Mesodermal cell (in vitro differentiated cells): ENCODE results near the gene ADGRV1.
"Not testable (repeated sequence)": the region's sequence is repeated elsewhere in the genome, so short reads cannot be mapped to it uniquely, and the experiment has no call there.

Source experiments
- H3K27ac ChIP-seq: 2 replicates; pipeline ENCODE4 v1.7.0; 2013; ENCODE audit warnings: mild to moderate bottlenecking, low read depth, low read length, moderate library complexity; ENCODE audit not compliant: severe bottlenecking
- H3K36me3 ChIP-seq: 2 replicates; pipeline ENCODE4 v1.7.1; 2013; ENCODE audit warnings: mild to moderate bottlenecking, low read length, moderate library complexity; ENCODE audit not compliant: control insufficient read depth, insufficient read depth
- H3K4me1 ChIP-seq: one replicate; pipeline ENCODE4 v1.7.1; 2013; ENCODE audit warnings: mild to moderate bottlenecking, low read length; ENCODE audit not compliant: insufficient read depth, control insufficient read depth, poor library complexity, severe bottlenecking
- H3K4me3 ChIP-seq: 2 replicates; pipeline ENCODE4 v1.7.0; 2013; ENCODE audit warnings: low read length, control low read depth, mild to moderate bottlenecking; ENCODE audit not compliant: insufficient read depth, poor library complexity, severe bottlenecking; ENCODE audit errors: extremely low read depth
- H3K9me3 ChIP-seq: 2 replicates; pipeline ENCODE4 v1.7.1; 2013; ENCODE audit warnings: mild to moderate bottlenecking, low read length, moderate library complexity; ENCODE audit not compliant: control insufficient read depth
- WGBS, 2 experiments: methylation state at CpG; one replicate each; pipeline ENCODE4 v1.1.5; 2013; ENCODE audit warnings: missing lambda C conversion rate in 2 of 2; ENCODE audit not compliant: insufficient coverage in 2 of 2; 5-methylcytosine and 5-hydroxymethylcytosine counted together

Gene ADGRV1

DNA sequence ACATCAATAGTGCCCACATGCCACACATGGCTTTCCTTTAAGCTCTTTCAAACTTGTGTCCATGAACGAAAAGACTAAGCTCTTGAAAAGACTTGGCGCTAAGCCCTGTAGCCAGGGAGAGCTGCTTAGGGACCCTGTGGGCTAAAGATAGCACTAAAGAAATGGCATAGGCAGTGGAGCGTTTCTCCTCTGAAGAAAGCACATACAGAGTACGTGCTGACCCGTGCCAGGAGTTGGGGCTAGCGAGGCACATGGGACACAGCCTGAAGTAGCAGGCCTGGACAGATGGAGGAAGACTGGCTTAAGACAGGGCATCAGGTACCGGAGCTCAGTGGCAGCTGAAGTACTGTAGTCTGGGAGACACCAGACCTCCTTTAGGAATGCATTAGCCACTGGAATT is 39.7 kb downstream of the ADGRV1 start:
- no peaks in the 10 kb centered on the region for H3K4me1 ChIP-seq
- H3K4me3 ChIP-seq: no peak overlapping the region
- 90 to 91% methylated on average over 7 of the region's 7 CpGs for WGBS, 2 experiments
- no peak overlapping the region for H3K27ac ChIP-seq
- H3K36me3 ChIP-seq: no peaks in the 10 kb centered on the region
- H3K9me3 ChIP-seq: no peaks in the 10 kb centered on the region

DNA sequence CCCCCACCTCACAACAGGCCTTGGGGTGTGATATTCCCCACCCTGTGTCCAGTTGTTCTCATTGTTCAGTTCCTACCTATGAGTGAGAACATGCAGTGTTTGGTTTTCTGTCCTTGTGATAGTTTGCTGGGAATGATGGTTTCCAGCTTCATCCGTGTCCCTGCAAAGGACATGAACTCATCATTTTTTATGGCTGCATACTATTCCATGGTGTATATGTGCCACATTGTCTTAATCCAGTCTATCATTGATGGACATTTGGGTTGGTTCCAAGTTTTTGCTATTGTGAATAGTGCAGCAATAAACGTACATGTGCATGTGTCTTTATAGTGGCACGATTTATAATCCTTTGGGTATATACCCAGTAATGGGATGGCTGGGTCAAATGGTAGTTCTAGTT is 41.7 kb downstream of the ADGRV1 start:
- H3K27ac ChIP-seq, H3K9me3 ChIP-seq, H3K36me3 ChIP-seq, H3K4me3 ChIP-seq, H3K4me1 ChIP-seq: not testable (repeated sequence)
- 83 to 100% methylated on average over 2 of the region's 3 CpGs for WGBS, 2 experiments

DNA sequence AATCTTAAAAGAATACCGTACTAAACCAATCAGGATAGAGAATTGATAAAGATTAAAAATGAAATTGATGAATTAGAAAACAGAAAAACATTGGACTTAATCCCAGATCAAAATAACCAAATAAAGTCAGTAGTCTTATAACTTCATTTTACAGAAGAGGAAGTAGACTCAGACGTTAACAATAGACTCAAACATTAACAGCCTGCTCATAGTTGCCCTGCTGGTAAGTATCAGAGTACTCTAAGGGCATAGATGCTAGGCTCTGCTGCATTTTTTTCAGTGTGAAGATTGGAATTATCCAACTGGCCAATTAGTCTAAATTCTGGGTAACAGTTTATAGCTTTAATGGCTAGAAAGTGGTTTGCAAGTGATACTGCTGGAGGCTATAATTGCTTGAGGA is 42.9 kb downstream of the ADGRV1 start:
- Histone ChIP-seq H3K4me1 (no peaks in the 10 kb centered on the region), H3K36me3 (no peaks in the 10 kb centered on the region), H3K9me3 (no peaks in the 10 kb centered on the region), H3K4me3 (no peak overlapping the region), H3K27ac (no peak overlapping the region)
- WGBS, 2 experiments: 70% methylated on average over 1 of the region's 2 CpGs; no CpG with 5 or more reads in 1 of the 2 experiments

DNA sequence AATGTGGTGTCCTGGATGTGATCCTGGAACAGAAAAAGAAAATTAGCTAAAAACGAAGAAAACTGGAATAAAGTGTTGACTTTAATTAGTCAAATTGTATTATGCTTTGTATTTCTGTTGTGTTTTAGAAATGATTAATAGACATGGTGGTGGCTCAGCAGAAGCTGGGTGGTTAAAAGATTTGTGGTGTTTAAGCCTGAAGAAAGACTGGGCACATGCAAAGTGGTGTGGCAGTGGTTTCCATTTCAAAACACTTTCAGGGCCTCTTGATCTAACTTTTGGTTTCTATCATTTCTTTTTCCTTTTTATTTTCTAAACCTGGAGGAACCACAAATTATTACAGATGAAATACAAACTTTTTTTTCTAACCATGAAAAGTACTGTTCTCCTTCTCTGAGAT is 44.1 kb downstream of the ADGRV1 start:
- no peak overlapping the region for H3K27ac ChIP-seq
- H3K36me3 ChIP-seq: no peaks in the 10 kb centered on the region
- H3K4me1 ChIP-seq: no peaks in the 10 kb centered on the region
- H3K9me3 ChIP-seq: no peaks in the 10 kb centered on the region
- no peak overlapping the region for H3K4me3 ChIP-seq
- WGBS, 2 experiments: 67 to 89% methylated on average over 1 of the region's 1 CpG

DNA sequence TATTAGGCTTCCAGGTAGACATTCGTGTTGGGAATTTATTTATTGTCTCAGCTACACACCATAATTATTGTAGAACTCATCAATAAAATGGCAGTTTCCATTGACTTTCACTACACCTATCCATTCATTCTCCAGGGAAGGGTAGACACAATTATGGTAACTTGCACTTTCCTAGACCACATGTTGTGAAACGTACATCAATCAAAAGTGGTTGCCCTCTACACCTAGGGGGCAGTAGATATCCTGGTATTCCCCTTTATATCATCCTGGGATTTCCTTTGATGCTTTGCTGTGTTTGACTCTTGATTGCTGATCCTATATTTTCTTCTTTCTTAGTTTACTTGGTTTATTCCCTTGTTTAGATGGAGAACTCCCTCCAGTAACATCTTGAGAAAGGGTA is 47.9 kb downstream of the ADGRV1 start:
- H3K9me3 ChIP-seq: no peaks in the 10 kb centered on the region
- no peak overlapping the region for H3K27ac ChIP-seq
- H3K4me3 ChIP-seq: no peak overlapping the region
- 57 to 71% methylated on average over 1 of the region's 2 CpGs for WGBS, 2 experiments
- H3K4me1 ChIP-seq: no peaks in the 10 kb centered on the region
- H3K36me3 ChIP-seq: no peaks in the 10 kb centered on the region

DNA sequence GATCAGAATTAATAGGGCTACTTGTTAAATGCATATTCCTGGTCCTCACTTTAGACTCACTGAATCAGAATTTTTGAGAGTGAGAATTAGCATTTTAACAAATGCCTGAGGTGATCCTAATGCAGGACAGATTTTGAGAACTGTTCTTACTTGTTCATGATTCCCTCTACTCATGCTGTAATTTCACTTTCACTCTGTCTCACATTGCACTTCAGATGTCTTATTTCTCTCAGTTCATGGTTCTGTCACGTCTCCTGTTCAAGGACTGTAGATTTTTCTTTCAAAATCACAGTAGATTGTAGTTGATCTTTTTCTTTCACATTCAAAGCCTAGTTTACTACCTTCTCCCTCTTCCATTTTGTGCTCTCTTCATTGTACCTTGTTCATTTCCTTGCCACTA is 54.3 kb downstream of the ADGRV1 start:
- WGBS, 2 experiments: no CpG with 5 or more reads among the region's 1 CpG
- Histone ChIP-seq H3K9me3 (no peaks in the 10 kb centered on the region), H3K4me3 (no peak overlapping the region), H3K27ac (no peak overlapping the region), H3K4me1 (no peaks in the 10 kb centered on the region), H3K36me3 (no peaks in the 10 kb centered on the region)

DNA sequence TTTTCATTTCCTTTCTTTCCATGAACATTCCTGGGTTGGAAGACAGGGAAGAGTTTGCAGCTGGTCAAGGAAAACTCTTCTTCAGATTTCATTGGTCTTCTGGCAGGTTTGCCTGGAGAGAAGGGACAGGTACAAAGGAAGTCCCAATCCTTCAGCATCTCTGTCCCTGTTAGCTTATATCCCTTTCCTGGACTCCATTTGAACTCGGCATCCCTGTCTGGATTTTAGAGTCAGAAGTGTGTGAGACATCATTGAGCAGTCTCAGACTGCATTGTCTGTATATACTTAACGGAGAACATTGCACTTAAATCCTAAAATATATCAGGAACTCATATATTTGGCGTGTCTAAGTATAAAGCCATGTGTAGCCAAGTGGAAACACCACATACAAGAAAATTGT is 54.9 kb downstream of the ADGRV1 start:
- H3K9me3 ChIP-seq: no peaks in the 10 kb centered on the region
- no peak overlapping the region for H3K27ac ChIP-seq
- 100% methylated on average over 2 of the region's 3 CpGs; no CpG with 5 or more reads in 1 of the 2 experiments for WGBS, 2 experiments

DNA sequence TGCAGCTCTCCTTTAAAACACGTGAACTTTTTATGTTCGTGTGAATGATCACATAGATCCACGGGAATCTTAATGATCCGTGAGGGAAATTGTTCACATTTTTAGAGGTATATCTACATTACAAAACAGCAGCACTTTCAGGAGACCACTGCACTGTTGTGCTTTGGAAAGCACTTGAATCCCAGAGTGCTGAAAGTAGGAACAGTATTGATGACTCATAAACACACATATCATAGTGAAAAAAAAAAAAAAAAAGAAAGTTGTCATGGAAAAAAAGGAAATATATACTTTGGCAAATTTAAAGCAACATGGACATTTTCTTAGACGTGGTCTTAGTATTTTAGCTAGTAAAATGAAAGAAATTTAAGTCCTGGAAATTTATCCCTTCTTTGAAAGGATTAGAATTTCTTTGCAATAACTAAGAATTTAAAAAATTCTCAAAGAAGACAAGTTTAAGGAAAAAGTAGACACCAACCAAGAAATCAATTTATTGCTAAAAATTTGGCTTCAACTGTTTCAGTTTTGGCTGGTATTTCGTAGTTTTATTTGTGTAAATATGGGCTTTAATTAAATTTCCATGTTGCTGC is 55.4 kb downstream of the ADGRV1 start:
- H3K4me3 ChIP-seq: no peak overlapping the region

More for the DNA sequence above, 54.9 kb downstream of the ADGRV1 start:
- Histone ChIP-seq H3K4me1 (no peaks in the 10 kb centered on the region), H3K4me3 (no peak overlapping the region), H3K36me3 (no peaks in the 10 kb centered on the region)

DNA sequence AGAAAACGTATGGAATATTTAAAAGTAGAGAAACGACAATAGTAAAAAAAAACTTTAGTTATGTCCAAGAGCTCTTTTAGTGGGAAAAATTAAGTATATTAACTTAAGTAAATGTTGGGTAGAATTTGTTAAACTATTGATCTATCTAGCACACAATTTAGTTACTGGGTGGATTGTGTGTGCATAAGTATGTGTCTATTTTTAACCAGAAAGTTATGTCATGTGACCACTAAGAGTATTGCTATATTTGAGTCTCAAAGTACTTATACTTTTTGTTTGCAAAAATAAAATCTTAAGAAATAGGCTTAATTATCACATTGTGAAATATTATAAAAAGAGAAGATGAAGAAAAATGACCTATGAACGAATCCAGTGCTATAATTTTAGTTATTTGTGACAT is 56.8 kb downstream of the ADGRV1 start:
- H3K36me3 ChIP-seq: no peaks in the 10 kb centered on the region
- no peak overlapping the region for H3K27ac ChIP-seq
- H3K4me3 ChIP-seq: no peak overlapping the region
- H3K4me1 ChIP-seq: no peaks in the 10 kb centered on the region
- 93% methylated on average over 2 of the region's 3 CpGs; no CpG with 5 or more reads in 1 of the 2 experiments for WGBS, 2 experiments
- H3K9me3 ChIP-seq: no peaks in the 10 kb centered on the region

More for the DNA sequence above, 55.4 kb downstream of the ADGRV1 start:
- no peaks in the 10 kb centered on the region for H3K9me3 ChIP-seq
- no peaks in the 10 kb centered on the region for H3K36me3 ChIP-seq
- 67% methylated on average over 3 of the region's 6 CpGs; no CpG with 5 or more reads in 1 of the 2 experiments for WGBS, 2 experiments
- no peak overlapping the region for H3K27ac ChIP-seq
- H3K4me1 ChIP-seq: no peaks in the 10 kb centered on the region

DNA sequence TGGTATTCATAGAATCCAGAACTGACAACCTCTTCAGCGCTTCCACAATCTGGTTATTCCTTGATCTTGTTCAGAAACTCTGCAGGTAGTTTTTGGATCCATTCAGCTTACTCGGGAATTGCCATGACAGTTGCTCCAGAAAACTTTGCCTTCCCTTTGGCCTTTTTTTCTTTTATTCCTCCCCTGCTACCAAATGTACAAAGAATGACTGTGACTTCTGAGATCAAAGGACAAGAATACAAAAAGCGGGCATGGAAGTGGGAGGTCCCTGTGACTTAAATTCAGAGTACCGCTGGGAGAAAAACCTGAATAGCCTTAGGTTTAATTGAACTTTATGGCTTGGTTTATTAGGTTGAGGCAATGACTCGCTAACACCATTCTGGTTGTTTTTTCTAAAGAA is 59.5 kb downstream of the ADGRV1 start:
- H3K9me3 ChIP-seq: no peaks in the 10 kb centered on the region
- no peak overlapping the region for H3K4me3 ChIP-seq
- H3K4me1 ChIP-seq: no peaks in the 10 kb centered on the region
- 56 to 70% methylated on average over 4 of the region's 5 CpGs for WGBS, 2 experiments
- no peak overlapping the region for H3K27ac ChIP-seq
- H3K36me3 ChIP-seq: no peaks in the 10 kb centered on the region

DNA sequence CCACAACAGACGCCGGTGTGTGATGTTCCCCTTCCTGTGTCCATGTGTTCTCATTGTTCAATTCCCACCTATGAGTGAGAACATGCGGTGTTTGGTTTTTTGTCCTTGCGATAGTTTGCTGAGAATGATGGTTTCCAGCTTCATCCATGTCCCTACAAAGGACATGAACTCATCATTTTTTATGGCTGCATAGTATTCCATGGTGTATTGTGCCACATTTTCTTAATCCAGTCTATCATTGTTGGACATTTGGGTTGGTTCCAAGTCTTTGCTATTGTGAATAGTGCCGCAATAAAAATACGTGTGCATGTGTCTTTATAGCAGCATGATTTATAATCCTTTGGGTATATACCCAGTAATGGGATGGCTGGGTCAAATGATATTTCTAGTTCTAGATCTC is 61.2 kb downstream of the ADGRV1 start:
- H3K36me3 ChIP-seq, H3K4me1 ChIP-seq, H3K27ac ChIP-seq, H3K9me3 ChIP-seq, H3K4me3 ChIP-seq: not testable (repeated sequence)
- no CpG with 5 or more reads among the region's 6 CpGs for WGBS, 2 experiments
